GM12878 (cell line): ENCODE measurements around the gene PCDHGC5. TPM values are rescaled to one million over a fixed set of nuclear protein-coding genes. Genes with fewer than 3 reads are reported as not detected.

Experiments used
- ATAC-seq: fragments of 200-7000 bp; cut with Tn5 transposase; 3 replicates; pipeline ENCODE4 v1.9.1; 2020; ENCODE audit warnings: mild to moderate bottlenecking, moderate library complexity
- BruUV-seq: library from RNA; stranded (reverse); fragments of 400-500 nt; replicated peaks from 2 replicates; lab custom pipeline; 2021; lab: Mats Ljungman, UMichigan
- CTCF ChIA-PET: fragments of 300-600 bp; sonication (Branson Sonifier 250); formaldehyde crosslinking; extraction: SDS; loops from one replicate; lab custom pipeline; 2021; ENCODE audit warnings: inconsistent platforms; lab: Yijun Ruan, JAX
- POLR2A ChIA-PET: fragments of 350-600 bp; formaldehyde crosslinking; extraction: SDS; loops from one replicate; lab custom pipeline; 2021; ENCODE audit warnings: inconsistent platforms; lab: Charles Lee
- RAD21 ChIA-PET: fragments of 300-600 bp; sonication (Branson Sonifier 250); formaldehyde crosslinking; loops from one replicate; lab custom pipeline; 2023; ENCODE audit warnings: antibody characterized with exemption; ENCODE audit not compliant: unreplicated experiment; lab: Charles Lee
- SMC1A ChIA-PET: fragments of 300-600 bp; sonication (Branson Sonifier 250); formaldehyde crosslinking; loops from one replicate; lab custom pipeline; 2023; ENCODE audit not compliant: unreplicated experiment, uncharacterized antibody; lab: Charles Lee
- DNase-seq: peaks from one replicate; pipeline ENCODE4 v3.0.0-alpha.2; 2011; ENCODE audit warnings: low read depth, low spot score
- FAIRE-seq: peaks from 3 replicates; lab custom pipeline; 2011; peaks lifted over from hg19 to GRCh38; lab: Jason Lieb, UNC
- H2AFZ ChIP-seq: 2 replicates; pipeline ENCODE4 v1.6.0; 2011; ENCODE audit warnings: low read depth, low read length, control low read depth; ENCODE audit not compliant: control insufficient read depth
- H3K27ac ChIP-seq: 2 replicates; pipeline ENCODE4 v1.5.1; 2011; ENCODE audit warnings: control low read depth; ENCODE audit not compliant: control insufficient read depth, insufficient read depth
- H3K27me3 ChIP-seq, 2 experiments: replicated peaks in 1 of 2; 2 replicates each; pipeline versions ENCODE4 v1.6.0 to v1.6.1; 2011; ENCODE audit warnings: low read length in 1 of 2; ENCODE audit not compliant: control insufficient read depth in 2 of 2, insufficient read depth in 2 of 2
- H3K36me3 ChIP-seq, 2 experiments: 2 replicates each; pipeline ENCODE4 v1.5.1; 2011; ENCODE audit warnings: low read length in 1 of 2; ENCODE audit not compliant: control insufficient read depth in 2 of 2, insufficient read depth in 2 of 2
- H3K4me1 ChIP-seq: 2 replicates; pipeline ENCODE4 v1.6.1; 2011; ENCODE audit warnings: mild to moderate bottlenecking, low read length, moderate library complexity, mixed read lengths; ENCODE audit not compliant: control insufficient read depth, insufficient read depth
- H3K4me2 ChIP-seq: 2 replicates; pipeline ENCODE4 v1.6.0; 2011; ENCODE audit warnings: control low read depth; ENCODE audit not compliant: control insufficient read depth, insufficient read depth
- H3K4me3 ChIP-seq: fragments of 200-600 bp; sonication (generic); 2 replicates; pipeline ENCODE4 v1.5.1; 2016
- H3K79me2 ChIP-seq: 2 replicates; pipeline ENCODE4 v1.6.0; 2011; ENCODE audit warnings: low read length; ENCODE audit not compliant: control insufficient read depth, insufficient read depth
- H3K9ac ChIP-seq: 2 replicates; pipeline ENCODE4 v1.8.0; 2011; ENCODE audit warnings: low read length, control low read depth, mixed read lengths; ENCODE audit not compliant: control insufficient read depth, insufficient read depth
- H3K9me3 ChIP-seq: replicated peaks from 3 replicates; pipeline ENCODE4 v1.5.1; 2011; ENCODE audit warnings: mild to moderate bottlenecking, low read length; ENCODE audit not compliant: control insufficient read depth, insufficient read depth
- H4K20me1 ChIP-seq: 2 replicates; pipeline ENCODE4 v1.6.0; 2011; ENCODE audit not compliant: control insufficient read depth, insufficient read depth
- BHLHE40 ChIP-seq, 2 experiments: fragments of 450-650 bp in 1 of 2; IDR thresholded peaks; 2 replicates each; pipeline ENCODE4 v1.6.1; 2011 to 2017; ENCODE audit warnings: low read depth in 2 of 2, borderline replicate concordance in 1 of 2, improper control_type of control experiment in 1 of 2, low read length in 1 of 2, mild to moderate bottlenecking in 1 of 2
- CEBPB ChIP-seq, 2 experiments: fragments of 150-350 bp in 1 of 2; IDR thresholded peaks; 2 replicates each; pipeline ENCODE4 v1.6.1; 2012 to 2014; ENCODE audit warnings: low read depth in 2 of 2, low read length in 2 of 2, borderline replicate concordance in 1 of 2, inconsistent platforms in 1 of 2
- GABPA ChIP-seq: IDR thresholded peaks from 2 replicates; pipeline ENCODE4 v1.6.1; 2014; ENCODE audit warnings: antibody characterized with exemption, low read depth, mild to moderate bottlenecking, inconsistent platforms
- MYC ChIP-seq: IDR thresholded peaks from 2 replicates; pipeline ENCODE4 v1.6.1; 2011; ENCODE audit warnings: mild to moderate bottlenecking, low read length, moderate library complexity, inconsistent platforms; ENCODE audit not compliant: insufficient read depth, insufficient replicate concordance, insufficient read length, severe bottlenecking
- SREBF1 ChIP-seq: IDR thresholded peaks from 2 replicates; pipeline ENCODE4 v1.6.1; 2012; ENCODE audit warnings: mild to moderate bottlenecking, low read length
- ZNF687 ChIP-seq: fragments of 450-650 bp; IDR thresholded peaks from 2 replicates; pipeline ENCODE4 v1.6.1; 2017; ENCODE audit warnings: mild to moderate bottlenecking, moderate library complexity
- WGBS: methylation state at CpG from one replicate; pipeline ENCODE4 v1.1.6; 2016; ENCODE audit warnings: low lambda C conversion rate; ENCODE audit not compliant: insufficient replicate concordance, insufficient coverage; ENCODE audit errors: missing lambda C conversion rate; 5-methylcytosine and 5-hydroxymethylcytosine counted together
- in situ Hi-C: fragments of 300-500 bp; cut with MboI; formaldehyde crosslinking; loops from 9 replicates; pipeline ENCODE4 v1.14.3; 2018; ENCODE audit warnings: mixed read lengths
- intact Hi-C: fragments of 100-400 bp; cut with micrococcal nuclease; formaldehyde crosslinking; loops from one replicate; pipeline ENCODE4 v1.14.2; 2022; ENCODE audit not compliant: unreplicated experiment
- polyA plus RNA-seq, 11 experiments: library from polyadenylated mRNA; depleted of rRNA in 4 of 11; unstranded in 6 of 11; stranded (reverse) in 5 of 11; fragments of >200 nt; fragmentation: Nextera tagmentation in 4 of 11; fragmentation: Illumina TruSeq in 1 of 11; extraction: Ambion mirVana in 4 of 11; extraction: Trizol in 1 of 11; gene quantifications; 1 replicate in 1 of 11; 2 replicates in 10 of 11; pipeline versions ENCODE4 v1.2.1 to v1.2.3, GENCODE V29; 2011 to 2016; ENCODE audit warnings: inconsistent platforms in 2 of 11, missing spikeins in 2 of 11, low read depth in 1 of 11
- total RNA-seq, 4 experiments: library from RNA; depleted of rRNA in 3 of 4; stranded (reverse); fragments of >200 nt in 3 of 4; fragmentation: Illumina TruSeq in 1 of 4; extraction: Trizol in 1 of 4; gene quantifications; 2 replicates each; pipeline versions ENCODE4 v1.2.1 to v1.2.3, GENCODE V29; 2013 to 2021

PCDHGC5 gene
- total and polyA plus RNA-seq, 10 of the 15 experiments (the other 5 are each of a cell fraction or from before 2014, with no cell fraction given), result 0.05 to 0.87 (median 0.18) TPM; not detected in 2

- H3K27me3 ChIP-seq, result no peaks in the 10 kb centered on the region
- H3K36me3 ChIP-seq, result peaks cover 13 to 38% of the 10 kb centered on the region in 2 experiments
- H4K20me1 ChIP-seq, result no peaks in the 10 kb centered on the region
- TF ChIP-seq BHLHE40 (IDR thresholded peaks at IDR 0.05; ENCODE audit: borderline replicate concordance in 1 of 2, low read depth in 2 of 2, low read length in 1 of 2) (no peak), MYC (no peak), GABPA (no peak), ZNF687 (no peak), SREBF1 (no peak), CEBPB (IDR thresholded peaks at IDR 0.05; ENCODE audit: borderline replicate concordance in 1 of 2, low read depth in 2 of 2, low read length in 2 of 2) (no peak)
- no peak overlapping the region for H2AFZ ChIP-seq
- H3K79me2 ChIP-seq, result no peaks in the 10 kb centered on the region
- no peak overlapping the region for H3K4me2 ChIP-seq
- no peak overlapping the region for H3K4me3 ChIP-seq
- no peak for DNase-seq
- SMC1A ChIA-PET, result interaction anchor here (0.9 to 10.8 kb wide), 4 partner anchors 9 to 103 kb away, joined by 3 to 176 read pairs (median 6); partner anchors contain the start of genes PCDHGA12 and PCDHGC3
- intact Hi-C loops, result no loop called here
- WGBS, result 97% methylated on average over 8 of the region's 8 CpGs
- peaks cover 37% of the 10 kb centered on the region for H3K4me1 ChIP-seq
- in situ Hi-C loops, result no loop called here
- no peaks in the 10 kb centered on the region for H3K9me3 ChIP-seq
- no peak overlapping the region for H3K27ac ChIP-seq
- no peak for ATAC-seq
- CTCF ChIA-PET, result interaction anchor here (1.5 to 6.0 kb wide), 3 partner anchors 9 to 41 kb away, joined by 7 to 194 read pairs (median 42); partner anchors contain the start of gene PCDHGC3
- no TSS peak for BruUV-seq
- RAD21 ChIA-PET, result interaction anchor here (11.6 kb wide), 1 partner anchor 40 kb away, joined by 109 read pairs; the partner anchor contains the start of gene PCDHGC3
- H3K9ac ChIP-seq, result no peak overlapping the region
- no peak for FAIRE-seq
- POLR2A ChIA-PET, result no interaction called here
Measured at GRCh38 chr5:141516672-141517025, 27.8 kb downstream of the PCDHGC5 start.
